Neutrophil (primary cell): ENCODE measurements around the gene CAMK1D.

Experiments
- H3K27ac ChIP-seq: fragments of 200-600 bp; sonication (generic); 2 replicates; pipeline ENCODE4 v1.5.1; 2016; ENCODE audit warnings: mild to moderate bottlenecking, moderate library complexity
- H3K27me3 ChIP-seq: fragments of 200-600 bp; sonication (generic); 2 replicates; pipeline ENCODE4 v1.6.0; 2016; ENCODE audit warnings: mild to moderate bottlenecking
- H3K36me3 ChIP-seq: fragments of 200-600 bp; sonication (generic); 2 replicates; pipeline ENCODE4 v1.5.1; 2017
- H3K4me1 ChIP-seq, 2 experiments: fragments of 200-600 bp in 1 of 2; sonication (generic) in 1 of 2; 1 replicate in 1 of 2; 2 replicates in 1 of 2; pipeline versions ENCODE4 v1.5.1 to v1.6.1; 2013 to 2016; ENCODE audit warnings: low read depth in 1 of 2, low read length in 1 of 2, mild to moderate bottlenecking in 1 of 2, moderate library complexity in 1 of 2; ENCODE audit not compliant: control insufficient read depth in 1 of 2, insufficient read depth in 1 of 2
- H3K4me3 ChIP-seq, 2 experiments: fragments of 200-600 bp in 1 of 2; sonication (generic) in 1 of 2; 1 replicate in 1 of 2; 2 replicates in 1 of 2; pipeline ENCODE4 v1.5.1; 2013 to 2016; ENCODE audit warnings: low read depth in 1 of 2, low read length in 1 of 2, mild to moderate bottlenecking in 1 of 2, moderate library complexity in 1 of 2
- H3K9me3 ChIP-seq: fragments of 200-600 bp; sonication (generic); 2 replicates; pipeline ENCODE4 v1.5.1; 2016
- TF ChIP-seq, protein P1 (sequence below): fragments of 200-600 bp; sonication (generic); IDR thresholded peaks from 2 replicates; pipeline ENCODE4 v1.5.1; 2016; ENCODE audit warnings: antibody characterized with exemption

CAMK1D gene

DNA sequence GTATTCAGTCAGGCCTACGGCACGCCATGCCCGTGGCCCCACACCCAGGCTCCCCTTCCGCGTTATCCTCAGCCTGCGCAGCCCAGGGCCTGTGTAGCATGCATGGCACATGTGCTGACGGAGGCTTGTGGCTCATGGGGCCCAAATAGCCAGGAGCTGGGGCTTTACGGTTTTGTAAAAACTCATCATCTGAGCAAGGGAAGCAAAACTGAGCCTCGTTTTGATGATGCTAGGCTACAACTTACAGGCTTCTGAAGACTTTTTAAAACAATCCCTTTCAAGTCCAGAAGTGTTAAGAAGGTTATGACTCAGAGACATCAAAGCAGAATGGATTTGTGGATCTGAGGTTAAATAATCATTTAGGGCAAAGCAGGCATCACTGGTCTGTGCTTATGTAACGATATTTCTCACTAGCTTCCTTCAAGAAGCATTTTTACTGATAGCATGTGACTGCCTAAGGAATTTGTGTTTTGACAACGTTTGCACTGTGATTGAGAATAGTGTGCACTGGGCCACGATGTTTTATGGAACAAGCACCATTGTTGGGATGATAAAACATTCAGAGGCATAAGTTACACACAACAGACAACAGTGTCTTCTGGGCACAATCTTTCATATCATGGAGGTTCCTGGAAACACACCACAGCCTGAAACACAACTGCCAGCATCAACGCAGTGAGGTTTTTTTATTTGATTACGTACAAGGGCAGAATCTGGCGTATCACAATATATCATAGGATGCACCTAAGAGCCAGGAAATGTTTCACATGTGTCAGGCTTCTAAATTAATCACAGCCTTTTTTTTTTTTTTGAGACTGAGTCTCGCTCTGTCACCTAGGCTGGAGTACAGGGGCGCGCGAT, 377.9 kb downstream of the CAMK1D start:
- TF ChIP-seq, protein P1, sequence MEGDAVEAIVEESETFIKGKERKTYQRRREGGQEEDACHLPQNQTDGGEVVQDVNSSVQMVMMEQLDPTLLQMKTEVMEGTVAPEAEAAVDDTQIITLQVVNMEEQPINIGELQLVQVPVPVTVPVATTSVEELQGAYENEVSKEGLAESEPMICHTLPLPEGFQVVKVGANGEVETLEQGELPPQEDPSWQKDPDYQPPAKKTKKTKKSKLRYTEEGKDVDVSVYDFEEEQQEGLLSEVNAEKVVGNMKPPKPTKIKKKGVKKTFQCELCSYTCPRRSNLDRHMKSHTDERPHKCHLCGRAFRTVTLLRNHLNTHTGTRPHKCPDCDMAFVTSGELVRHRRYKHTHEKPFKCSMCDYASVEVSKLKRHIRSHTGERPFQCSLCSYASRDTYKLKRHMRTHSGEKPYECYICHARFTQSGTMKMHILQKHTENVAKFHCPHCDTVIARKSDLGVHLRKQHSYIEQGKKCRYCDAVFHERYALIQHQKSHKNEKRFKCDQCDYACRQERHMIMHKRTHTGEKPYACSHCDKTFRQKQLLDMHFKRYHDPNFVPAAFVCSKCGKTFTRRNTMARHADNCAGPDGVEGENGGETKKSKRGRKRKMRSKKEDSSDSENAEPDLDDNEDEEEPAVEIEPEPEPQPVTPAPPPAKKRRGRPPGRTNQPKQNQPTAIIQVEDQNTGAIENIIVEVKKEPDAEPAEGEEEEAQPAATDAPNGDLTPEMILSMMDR = no peak
- H3K36me3 ChIP-seq = no peaks in the 10 kb centered on the region
- no peak overlapping the region for H3K4me3 ChIP-seq
- H3K9me3 ChIP-seq = no peaks in the 10 kb centered on the region
- H3K4me1 ChIP-seq = no peaks in the 10 kb centered on the region
- no peak overlapping the region for H3K27ac ChIP-seq
- no peaks in the 10 kb centered on the region for H3K27me3 ChIP-seq

DNA sequence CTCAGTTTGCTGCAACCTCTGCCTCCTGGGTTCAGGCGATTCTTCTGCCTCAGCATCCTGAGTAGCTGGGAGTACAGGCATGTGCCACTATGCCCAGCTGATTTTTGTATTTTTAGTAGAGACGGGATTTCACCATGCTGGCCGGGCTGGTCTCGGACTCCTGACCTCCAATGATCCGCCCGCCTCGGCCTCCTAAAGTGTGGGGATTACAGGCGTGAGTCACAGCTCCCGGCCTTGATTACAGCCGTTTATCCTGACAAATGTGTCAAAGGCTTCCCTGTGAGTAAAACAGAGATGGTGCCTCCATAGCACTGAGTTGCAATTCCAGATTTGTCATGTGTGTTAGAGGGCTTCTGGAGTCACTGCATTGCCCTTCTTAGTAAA, 378.5 kb downstream of the CAMK1D start:
- Histone ChIP-seq H3K4me3 (no peak overlapping the region), H3K27ac (no peak overlapping the region), H3K4me1 (no peaks in the 10 kb centered on the region), H3K9me3 (no peaks in the 10 kb centered on the region), H3K27me3 (no peaks in the 10 kb centered on the region), H3K36me3 (no peaks in the 10 kb centered on the region)
- TF ChIP-seq, protein P1 = no peak

DNA sequence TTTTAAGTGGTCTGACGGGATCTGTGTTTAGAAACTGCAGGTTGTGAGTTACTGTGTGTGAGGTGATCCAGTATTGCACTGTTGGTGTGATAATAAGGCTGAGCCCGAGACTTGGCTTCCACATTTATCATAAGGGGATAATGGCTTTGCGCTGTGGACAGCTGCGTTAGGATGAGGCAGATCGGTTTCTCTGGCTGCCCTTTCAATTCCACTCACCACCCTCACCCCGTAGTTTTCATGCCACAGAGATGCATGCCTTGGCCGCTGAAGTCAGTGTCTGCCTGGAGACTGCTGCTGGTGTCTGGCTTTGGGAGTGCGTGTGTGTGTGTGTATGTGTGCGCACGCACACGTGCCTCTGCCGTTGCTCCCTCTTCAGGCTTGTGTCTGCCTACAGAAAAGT, 379.1 kb downstream of the CAMK1D start:
- no peaks in the 10 kb centered on the region for H3K27me3 ChIP-seq
- H3K27ac ChIP-seq = no peak overlapping the region
- TF ChIP-seq, protein P1 = no peak

DNA sequence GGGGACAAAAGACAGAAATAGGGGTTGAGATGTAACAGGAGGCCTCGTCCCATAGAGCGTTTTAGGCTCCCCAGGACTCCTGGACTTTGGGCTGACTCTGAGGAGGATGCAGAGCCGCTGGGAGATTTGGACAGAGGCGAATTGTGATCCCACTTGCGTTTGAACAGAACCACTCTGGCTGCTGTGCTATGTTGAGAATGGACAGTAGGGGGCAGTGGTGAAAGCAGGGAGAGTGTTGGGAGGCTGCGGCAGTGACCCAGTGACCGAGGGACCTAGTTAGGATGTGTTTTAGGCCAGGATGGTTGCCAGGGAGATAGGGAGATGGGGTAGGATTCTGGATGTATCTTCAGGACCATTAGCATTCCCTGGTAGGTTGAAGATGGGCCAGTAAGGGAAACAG, 380.5 kb downstream of the CAMK1D start:
- Histone ChIP-seq H3K27me3 (no peaks in the 10 kb centered on the region), H3K36me3 (no peaks in the 10 kb centered on the region), H3K27ac (no peak overlapping the region), H3K4me1 (no peaks in the 10 kb centered on the region), H3K9me3 (no peaks in the 10 kb centered on the region), H3K4me3 (no peak overlapping the region)
- TF ChIP-seq, protein P1 = no peak

More for the DNA sequence above, 379.1 kb downstream of the CAMK1D start:
- H3K36me3 ChIP-seq = no peaks in the 10 kb centered on the region
- no peak overlapping the region for H3K4me3 ChIP-seq
- H3K4me1 ChIP-seq = no peaks in the 10 kb centered on the region
- H3K9me3 ChIP-seq = no peaks in the 10 kb centered on the region

DNA sequence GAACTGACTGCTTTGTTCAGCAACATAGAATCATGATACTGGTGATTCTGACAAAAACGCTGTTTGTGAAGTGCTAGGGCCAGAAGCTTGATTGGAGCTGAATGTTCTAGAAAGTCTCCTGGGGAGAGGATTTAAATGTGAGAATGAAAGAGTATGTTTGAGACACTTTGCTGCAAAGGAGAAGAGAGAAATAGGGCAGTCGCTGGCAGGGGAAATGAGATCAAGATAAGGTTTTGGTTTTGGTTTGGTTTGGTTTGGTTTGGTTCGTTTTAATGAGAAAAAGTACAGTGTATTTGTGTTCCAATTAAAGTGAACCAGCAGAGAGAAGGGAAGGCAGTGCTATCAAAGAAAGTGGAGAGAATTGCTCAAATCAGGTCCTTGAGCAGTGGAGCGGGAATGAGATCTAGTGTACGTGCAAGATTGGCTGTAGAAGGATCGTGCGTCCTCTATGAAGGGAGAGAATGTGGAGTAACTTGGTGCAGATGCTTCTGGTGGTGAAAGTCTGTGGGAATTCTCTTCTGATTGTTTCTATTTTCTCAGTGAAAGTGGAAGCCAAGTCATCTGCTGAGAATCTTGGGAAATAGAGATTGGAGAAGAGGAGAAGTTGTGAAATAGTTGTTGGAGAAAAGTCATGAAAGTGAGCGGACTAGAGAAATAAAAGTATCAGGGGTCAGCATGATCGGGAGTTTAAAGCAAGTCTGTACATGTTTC, 381.6 kb downstream of the CAMK1D start:
- H3K36me3 ChIP-seq = no peaks in the 10 kb centered on the region
- H3K4me3 ChIP-seq = no peak overlapping the region
- TF ChIP-seq, protein P1 = no peak
- H3K4me1 ChIP-seq = no peaks in the 10 kb centered on the region
- no peaks in the 10 kb centered on the region for H3K27me3 ChIP-seq
- no peaks in the 10 kb centered on the region for H3K9me3 ChIP-seq
- H3K27ac ChIP-seq = no peak overlapping the region
